WERI-Rb-1 (cell line): ENCODE data around the gene ATG16L1.

Experiments
- DNase-seq: peaks from one replicate; pipeline ENCODE4 v3.0.0-alpha.2; 2020
- H3K27ac ChIP-seq: fragments of 250-450 bp; sonication (Bioruptor Pico); 2 replicates; pipeline ENCODE4 v1.5.1; 2020; ENCODE audit warnings: mild to moderate bottlenecking, moderate library complexity
- H3K27me3 ChIP-seq: fragments of 250-450 bp; sonication (Bioruptor Pico); 2 replicates; pipeline ENCODE4 v1.5.1; 2021; ENCODE audit warnings: mild to moderate bottlenecking, low read depth, moderate library complexity; ENCODE audit not compliant: insufficient read depth, severe bottlenecking
- H3K36me3 ChIP-seq: fragments of 250-450 bp; sonication (Bioruptor Pico); 2 replicates; pipeline ENCODE4 v1.5.1; 2020; ENCODE audit warnings: mild to moderate bottlenecking, moderate library complexity
- H3K4me3 ChIP-seq: 2 replicates; pipeline ENCODE4 v1.5.1; 2011; ENCODE audit warnings: low read depth, mild to moderate bottlenecking, control low read depth, low read length
- H3K9me3 ChIP-seq: fragments of 250-450 bp; sonication (Bioruptor Pico); 2 replicates; pipeline ENCODE4 v1.5.1; 2021; ENCODE audit warnings: mild to moderate bottlenecking, moderate library complexity; ENCODE audit not compliant: severe bottlenecking
- CTCF ChIP-seq: IDR thresholded peaks from 2 replicates; pipeline ENCODE4 v1.5.1; 2011; ENCODE audit warnings: low read depth, mild to moderate bottlenecking, control low read depth, inconsistent platforms, low read length

Gene ATG16L1

GRCh38 chr2:233233618-233234230 lies 17.7 kb upstream of the ATG16L1 start:
- DNase-seq: no peak
- Histone ChIP-seq H3K36me3 (no peaks in the 10 kb centered on the region), H3K27ac (no peak overlapping the region), H3K9me3 (no peaks in the 10 kb centered on the region), H3K4me3 (no peak overlapping the region), H3K27me3 (no peaks in the 10 kb centered on the region)
- TF ChIP-seq CTCF: no peak

GRCh38 chr2:233234264-233234663 lies 17.2 kb upstream of the ATG16L1 start:
- no peak for DNase-seq
- Histone ChIP-seq H3K4me3 (no peak overlapping the region), H3K36me3 (no peaks in the 10 kb centered on the region), H3K9me3 (no peaks in the 10 kb centered on the region), H3K27me3 (no peaks in the 10 kb centered on the region), H3K27ac (no peak overlapping the region)
- no peak for TF ChIP-seq CTCF

- no peaks in the 10 kb centered on the region for H3K27me3 ChIP-seq
Observed at GRCh38 chr2:233234996-233235395, 16.5 kb upstream of the ATG16L1 start.

GRCh38 chr2:233235977-233236376 lies 15.5 kb upstream of the ATG16L1 start:
- TF ChIP-seq CTCF: no peak
- no peaks in the 10 kb centered on the region for H3K36me3 ChIP-seq
- H3K4me3 ChIP-seq: no peak overlapping the region
- no peak for DNase-seq
- H3K9me3 ChIP-seq: no peaks in the 10 kb centered on the region
- H3K27me3 ChIP-seq: no peaks in the 10 kb centered on the region
- no peak overlapping the region for H3K27ac ChIP-seq

More at GRCh38 chr2:233234996-233235395, 16.5 kb upstream of the ATG16L1 start:
- Histone ChIP-seq H3K9me3 (no peaks in the 10 kb centered on the region), H3K36me3 (no peaks in the 10 kb centered on the region), H3K4me3 (no peak overlapping the region), H3K27ac (no peak overlapping the region)
- no peak for DNase-seq
- no peak for TF ChIP-seq CTCF

GRCh38 chr2:233236820-233237589 lies 14.5 kb upstream of the ATG16L1 start:
- H3K27me3 ChIP-seq: no peaks in the 10 kb centered on the region
- no peak overlapping the region for H3K27ac ChIP-seq
- no peak for TF ChIP-seq CTCF
- no peaks in the 10 kb centered on the region for H3K9me3 ChIP-seq
- no peak overlapping the region for H3K4me3 ChIP-seq
- H3K36me3 ChIP-seq: no peaks in the 10 kb centered on the region
- no peak for DNase-seq
